HG03575 (cell line): Measurements from ENCODE around the gene B3GLCT.
A peak's percentile ranks its signal among the peaks of the same experiment; 100 is the strongest.
"Not testable (repeated sequence)": the region's sequence is repeated elsewhere in the genome, so short reads cannot be mapped to it uniquely, and the experiment has no call there.

Experiments
- ATAC-seq: cut with Tn5 transposase; IDR thresholded peaks from one replicate; pipeline ENCODE4 v1.9.1; 2021; ENCODE audit not compliant: unreplicated experiment, insufficient number of reproducible peaks, low FRiP score; ENCODE audit errors: extremely low read depth

The B3GLCT gene

DNA sequence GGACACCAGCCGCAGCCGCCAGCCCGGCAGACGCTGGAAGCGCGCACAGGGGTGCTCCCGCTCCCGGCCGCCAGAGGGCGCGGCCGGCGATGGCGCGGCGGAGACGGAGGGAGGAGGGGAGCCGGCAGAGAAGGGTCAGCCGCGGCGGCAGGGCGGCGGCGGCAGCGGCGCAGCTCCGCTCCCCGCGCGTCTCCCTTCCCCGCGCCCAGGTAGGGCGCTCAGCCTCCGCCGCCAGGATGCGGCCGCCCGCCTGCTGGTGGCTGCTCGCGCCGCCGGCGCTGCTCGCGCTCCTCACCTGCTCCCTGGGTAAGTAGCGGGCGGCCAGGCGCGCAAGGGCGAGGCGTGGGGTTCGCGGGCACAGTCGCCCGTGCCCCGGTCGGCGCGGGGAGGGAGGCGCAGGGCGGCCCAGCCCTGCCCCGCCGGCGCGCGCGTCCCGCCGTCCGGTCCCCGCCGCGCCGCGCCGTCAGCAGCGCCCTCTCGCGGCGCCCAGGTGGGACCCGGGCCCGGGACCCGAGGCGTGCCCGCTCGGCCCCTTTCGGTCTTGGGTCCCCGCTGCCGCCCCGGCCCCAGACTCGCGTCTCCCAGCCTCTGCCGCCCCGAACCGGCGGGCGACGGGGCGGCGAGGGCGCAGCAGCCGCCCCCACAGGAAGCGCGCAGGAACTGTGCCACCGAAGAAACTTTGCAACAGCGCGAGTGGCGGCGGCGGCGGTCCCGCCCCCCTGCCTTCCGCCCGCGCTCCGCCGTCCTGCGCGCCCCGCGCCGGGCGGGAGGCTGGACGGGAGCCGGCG, at the start of gene B3GLCT:
TSS of gene B3GLCT (plus strand) at position 127 of the 788 bp plus-strand sequence. CDS start at position 237, 110 bp downstream.
- ATAC-seq, result no peak

DNA sequence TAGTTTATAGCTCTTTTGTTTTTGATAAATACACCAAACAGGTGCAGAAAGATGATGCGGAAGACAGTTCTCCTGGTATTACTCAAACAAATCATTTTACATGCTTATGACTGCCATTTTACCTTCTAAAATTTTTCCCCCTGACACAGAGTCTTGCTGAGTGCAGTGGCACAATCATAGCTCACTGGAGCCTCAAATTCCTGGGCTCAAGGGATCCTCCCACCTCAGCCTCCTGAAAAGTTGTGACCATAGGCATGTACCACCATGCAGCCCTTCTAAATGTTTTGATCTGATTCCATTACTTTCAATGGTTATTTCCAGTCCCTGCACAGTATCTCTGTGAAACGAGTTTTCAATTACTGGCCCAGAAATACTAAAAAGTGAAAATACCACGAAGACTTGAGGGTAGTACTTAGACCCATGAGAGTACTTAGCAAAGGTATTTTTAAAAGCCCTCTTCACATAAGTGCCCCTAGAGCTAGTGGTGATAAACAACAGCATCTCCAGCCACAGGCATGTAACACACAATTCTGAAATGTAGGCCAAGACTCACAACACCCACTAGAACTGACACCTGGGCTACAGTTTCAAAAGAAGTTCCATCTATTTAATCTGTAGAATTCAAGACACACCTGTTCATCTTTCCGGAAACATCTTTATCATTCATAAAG, 49.3 kb upstream of the B3GLCT start:
- no peak for ATAC-seq

DNA sequence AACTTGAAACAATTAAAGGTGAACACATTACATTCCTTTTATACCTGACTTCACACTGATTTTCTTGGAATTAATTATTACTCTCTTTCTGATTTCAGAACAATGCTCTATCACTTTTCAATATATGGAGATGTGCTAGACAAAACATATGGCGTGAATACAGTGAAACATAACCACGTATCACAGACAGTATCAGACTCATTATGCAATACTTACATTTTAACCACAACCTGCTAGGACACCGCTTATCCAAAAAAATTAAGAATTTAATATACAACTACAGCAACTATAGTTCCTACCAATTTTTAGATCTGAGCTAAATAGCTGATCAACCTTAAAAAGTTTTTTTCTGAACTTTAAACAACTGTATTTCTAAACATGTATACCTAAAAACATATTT, 47.9 kb upstream of the B3GLCT start:
- no peak for ATAC-seq

DNA sequence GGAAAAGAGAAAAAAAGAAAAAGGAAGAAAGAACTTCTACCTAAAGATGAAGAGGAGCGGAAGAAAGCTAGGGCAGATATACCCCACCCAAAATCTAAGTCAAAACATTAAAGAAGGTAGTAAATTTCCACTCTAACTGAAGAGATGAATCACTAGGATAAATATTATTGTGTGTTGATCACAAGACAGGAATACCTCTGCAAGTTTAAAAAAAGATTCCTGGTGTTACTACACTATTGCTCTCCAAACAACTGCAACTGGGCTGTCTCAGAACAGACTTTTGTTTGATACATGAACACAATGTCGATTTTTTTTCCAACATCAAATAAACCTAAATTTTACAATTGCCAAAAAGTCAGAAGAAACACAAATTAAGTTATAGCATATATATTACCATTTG, 44.8 kb upstream of the B3GLCT start:
- no peak for ATAC-seq

DNA sequence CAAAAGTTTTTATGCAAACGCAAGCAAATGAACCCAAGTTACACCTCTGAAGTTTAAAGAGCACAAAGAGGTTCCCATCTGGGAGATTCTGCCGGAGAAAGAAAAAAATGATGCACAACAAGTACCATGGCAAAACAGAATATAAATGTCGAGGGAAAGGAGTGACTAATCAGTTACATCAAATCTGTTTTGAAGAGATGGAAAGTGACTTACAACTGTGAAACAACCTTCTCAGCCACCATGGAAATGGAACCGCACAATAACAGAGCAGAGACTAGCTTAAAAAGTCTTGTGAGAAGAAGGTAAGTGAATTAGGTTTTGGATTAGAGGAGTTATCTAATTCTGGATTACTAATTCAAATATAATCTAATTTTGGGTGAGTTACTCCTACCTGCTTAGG, 40.5 kb upstream of the B3GLCT start:
- no peak for ATAC-seq

DNA sequence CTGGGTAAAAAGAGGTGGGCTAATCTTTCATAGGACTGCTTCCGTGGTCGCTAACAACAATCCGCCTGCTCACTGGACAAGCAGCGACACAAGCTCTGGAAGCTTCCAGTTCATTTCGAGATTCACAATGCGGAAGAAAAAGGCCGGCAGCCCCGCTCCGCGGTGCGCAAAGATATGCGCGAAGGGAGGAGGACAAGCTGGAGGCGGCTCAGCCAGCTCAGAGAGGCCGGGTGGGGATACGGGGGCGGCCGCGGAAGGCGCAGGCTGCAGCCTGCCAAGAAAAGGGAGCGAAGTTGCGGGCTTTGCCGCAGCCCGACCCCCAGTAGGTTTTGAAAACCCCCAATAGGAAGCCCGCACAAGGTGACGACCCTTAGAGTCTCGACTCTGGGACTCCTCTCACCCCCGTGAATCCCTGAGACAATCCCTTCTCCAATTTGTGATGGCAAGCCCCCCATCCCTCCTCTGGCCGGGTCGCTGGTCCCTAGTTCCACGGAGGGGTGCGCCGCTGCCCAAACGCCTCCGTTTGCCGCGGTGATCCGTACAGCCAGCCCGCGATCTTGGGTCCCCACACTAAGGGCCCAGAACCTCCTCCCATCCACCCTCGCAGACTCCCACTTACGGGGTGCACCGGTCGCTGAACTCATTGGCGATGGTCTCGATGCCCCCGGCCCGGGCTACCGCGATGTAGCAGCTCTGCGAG, 38.8 kb upstream of the B3GLCT start:
- no peak for ATAC-seq

DNA sequence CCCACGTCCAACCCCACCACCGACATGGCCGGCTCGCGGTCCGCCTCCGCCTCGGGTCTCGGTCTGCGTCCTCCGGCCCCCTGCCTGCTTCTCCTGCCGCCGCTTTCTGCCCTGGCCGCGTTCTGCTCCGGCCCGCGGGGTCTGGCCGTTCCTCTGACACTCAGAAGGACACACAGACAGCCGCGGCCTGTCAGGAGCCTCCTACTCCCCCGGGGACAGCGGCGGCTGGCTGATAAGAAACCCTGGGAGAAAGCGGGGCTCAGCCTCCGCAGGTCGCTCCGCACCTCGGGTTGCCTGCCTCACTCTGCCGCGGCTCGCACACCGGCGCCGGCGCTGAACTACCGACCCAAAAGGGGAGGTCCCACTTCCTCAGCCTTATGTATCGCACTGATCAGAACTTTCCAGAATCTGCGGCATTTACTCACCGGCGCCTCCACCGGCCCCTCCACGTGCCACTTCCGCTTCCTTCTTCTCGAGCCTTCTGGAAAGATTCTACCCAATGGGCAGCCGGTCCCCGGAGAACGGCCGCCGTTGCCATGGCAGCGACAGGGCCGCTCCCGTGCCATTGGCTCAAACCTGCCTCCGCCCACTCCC, 38.1 kb upstream of the B3GLCT start, which contains the start of gene HSPH1:
TSS of gene HSPH1 (minus strand) at position 348 of the 594 bp plus-strand sequence. CDS start at position 26, 322 bp downstream.
- peak; percentile 49 for ATAC-seq

DNA sequence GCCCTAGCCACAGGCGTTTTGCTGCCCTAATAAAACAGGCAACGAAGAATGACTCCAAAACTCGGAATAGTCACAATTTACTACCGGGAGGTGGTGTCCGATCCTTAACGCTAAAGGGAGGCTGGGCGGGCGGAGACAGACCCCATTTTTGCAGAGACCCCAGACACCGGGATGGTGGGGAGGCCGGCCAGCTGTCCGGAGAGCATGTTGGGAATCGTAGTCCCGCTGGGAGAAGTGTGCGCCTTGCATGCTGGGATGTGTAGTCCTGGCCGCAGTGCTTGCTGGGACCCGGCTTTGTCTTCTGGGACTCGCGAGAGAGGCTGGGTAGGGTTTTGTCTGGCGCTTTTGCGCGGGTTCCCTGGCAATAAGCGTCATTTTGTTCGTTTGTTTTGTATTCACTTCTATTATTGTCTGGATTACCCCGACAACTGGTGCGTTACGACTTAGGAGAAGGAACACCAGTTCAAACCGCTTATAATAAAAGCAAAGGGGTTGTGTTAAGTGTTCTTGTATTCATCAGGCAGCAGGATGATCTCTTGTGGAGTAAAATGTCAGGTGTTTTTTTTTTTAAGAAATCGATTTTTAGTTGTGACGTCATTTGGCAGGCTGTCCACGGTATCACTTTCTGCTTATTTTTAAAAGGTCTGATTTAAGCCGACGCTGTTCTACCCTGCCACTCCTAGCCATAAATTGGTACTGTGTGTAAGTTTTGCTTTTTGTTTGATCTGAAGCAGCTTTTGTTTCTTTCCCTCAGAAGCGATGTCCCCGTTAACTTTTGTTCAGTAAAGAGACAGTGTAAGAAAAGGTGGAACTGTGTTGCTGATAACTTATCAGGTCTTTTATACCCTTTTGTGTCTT, 37.4 kb upstream of the B3GLCT start:
- ATAC-seq, result peak; percentile 58

DNA sequence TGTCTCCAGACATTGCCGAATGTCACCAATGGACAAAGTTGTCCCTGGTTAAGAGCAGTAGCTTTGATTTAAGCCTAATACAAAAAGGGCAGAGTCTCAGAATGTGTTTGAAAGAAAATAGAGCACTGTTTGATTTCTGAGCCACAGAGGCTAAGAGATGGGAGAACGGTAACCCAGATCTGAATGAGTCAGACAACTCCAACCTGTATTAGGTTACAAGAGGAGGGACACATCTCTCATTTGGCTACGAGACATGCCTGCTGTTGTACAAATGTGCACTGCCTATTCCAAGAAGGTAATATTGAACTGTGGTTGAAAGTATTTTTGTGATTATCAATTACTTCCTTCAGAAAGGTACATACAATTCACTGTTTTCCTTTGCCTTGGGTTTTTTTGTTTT, 33.2 kb upstream of the B3GLCT start:
- ATAC-seq, result no peak

DNA sequence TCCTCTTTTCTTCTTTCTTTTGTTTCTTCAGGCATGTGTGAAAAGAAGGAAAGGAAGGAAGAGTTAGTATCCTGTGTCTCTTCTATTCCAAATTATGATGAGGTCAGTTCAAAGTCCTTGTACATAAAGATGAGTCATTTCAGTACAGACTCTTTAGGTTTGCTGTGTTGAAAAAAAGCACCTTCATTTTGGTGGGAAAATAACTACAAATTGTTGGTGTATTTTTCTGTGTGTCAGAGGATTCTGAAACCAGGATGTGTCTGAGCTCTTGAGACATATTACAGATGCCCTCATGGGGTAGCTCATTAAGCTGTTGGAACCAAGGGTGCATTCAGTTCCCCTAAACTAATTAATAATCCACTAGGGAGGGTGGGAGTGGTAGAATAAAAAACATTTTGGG, 32.3 kb upstream of the B3GLCT start:
- ATAC-seq, result no peak

DNA sequence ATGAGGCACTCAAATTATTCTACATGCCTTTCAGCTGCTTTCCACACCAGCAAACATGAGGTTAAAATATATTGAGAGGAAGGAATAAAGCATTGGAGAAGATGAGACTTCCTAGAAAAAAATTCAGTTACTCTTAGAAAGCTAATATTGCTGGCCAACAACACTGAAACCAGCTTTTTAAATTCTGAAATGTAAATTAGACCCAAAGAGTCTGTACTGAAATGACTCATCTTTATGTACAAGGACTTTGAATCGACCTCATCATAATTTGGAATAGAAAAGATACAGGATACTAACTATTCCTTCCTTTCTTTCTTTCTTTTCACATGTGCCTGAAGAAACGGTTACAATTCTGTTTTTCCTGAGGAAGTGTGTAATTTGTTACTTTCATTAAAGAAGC, 31.6 kb upstream of the B3GLCT start:
- ATAC-seq, result no peak

DNA sequence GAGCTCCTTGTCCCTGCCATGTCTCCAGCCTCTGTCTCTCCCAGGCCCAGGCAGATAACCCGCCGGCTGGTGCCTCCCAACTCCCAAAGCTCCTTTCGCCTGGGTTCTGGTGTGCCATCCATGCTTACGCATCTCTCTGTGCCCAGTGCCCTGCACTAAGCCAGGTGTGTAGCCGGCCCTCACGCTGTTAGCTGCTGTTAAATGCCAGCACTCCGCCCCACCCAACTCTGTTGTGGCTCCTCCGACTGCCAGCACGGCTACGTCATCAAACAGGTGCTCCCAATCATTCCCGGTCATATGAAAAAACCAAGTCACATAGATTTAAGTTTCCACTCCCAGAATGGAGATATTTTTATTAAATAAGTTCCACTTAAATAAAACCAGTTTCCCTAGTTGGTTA, 31.0 kb upstream of the B3GLCT start:
- no peak for ATAC-seq

DNA sequence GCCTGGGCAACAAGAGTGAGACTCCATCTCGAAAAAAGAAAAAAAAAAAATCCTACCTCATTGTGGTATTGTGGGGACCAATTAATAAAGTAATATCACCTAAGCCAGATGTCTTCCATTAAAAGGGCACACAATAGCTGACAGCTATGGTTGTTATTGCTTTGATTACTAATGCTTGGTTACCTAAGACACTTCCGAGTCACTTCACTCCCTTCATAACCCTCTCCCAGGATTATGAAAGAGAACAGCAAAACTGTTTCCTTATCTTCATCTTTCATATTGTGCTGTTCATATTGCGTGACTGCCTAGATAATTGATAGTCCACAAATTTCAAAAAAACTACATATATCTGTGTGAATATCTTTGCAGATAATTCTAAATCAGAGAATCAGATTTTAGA, 27.8 kb upstream of the B3GLCT start:
- no peak for ATAC-seq

DNA sequence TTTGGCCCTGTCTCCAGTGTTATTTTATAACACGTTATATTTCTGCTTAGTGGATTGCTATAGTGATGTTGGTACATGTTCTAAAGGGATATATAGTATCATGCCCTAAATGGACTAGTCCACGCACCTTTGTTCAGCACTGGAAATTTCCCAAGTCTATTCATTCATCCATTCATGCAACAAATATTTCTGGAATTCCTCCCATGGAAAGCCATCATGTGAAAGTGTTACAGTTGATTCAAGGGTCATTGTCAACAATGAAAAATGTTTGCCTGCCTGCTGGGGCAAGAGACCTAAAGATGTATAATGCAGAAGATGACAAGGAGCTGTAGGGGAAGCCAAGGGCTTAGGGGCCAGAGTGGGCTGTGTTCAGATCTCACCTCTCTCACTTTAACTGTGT, 27.2 kb upstream of the B3GLCT start:
- no peak for ATAC-seq

DNA sequence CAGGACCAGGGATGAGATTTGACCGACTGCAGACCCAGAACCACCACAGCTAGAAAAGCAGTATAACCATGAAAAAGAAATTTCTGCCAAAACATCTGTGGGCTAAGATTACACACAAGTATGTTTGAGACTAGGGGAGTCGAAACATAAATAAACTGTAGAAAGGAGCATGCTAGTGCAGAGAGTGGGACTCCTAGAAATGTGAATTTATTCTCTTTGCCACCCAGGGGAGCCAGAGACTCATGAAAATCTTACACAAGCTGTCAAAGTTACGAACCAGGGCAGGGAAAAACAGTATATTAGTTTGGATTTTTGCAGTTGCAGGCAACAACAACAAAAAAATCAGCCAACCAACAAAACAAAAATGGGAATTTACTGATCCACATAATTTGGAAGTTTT, 25.8 kb upstream of the B3GLCT start:
- ATAC-seq, result no peak

DNA sequence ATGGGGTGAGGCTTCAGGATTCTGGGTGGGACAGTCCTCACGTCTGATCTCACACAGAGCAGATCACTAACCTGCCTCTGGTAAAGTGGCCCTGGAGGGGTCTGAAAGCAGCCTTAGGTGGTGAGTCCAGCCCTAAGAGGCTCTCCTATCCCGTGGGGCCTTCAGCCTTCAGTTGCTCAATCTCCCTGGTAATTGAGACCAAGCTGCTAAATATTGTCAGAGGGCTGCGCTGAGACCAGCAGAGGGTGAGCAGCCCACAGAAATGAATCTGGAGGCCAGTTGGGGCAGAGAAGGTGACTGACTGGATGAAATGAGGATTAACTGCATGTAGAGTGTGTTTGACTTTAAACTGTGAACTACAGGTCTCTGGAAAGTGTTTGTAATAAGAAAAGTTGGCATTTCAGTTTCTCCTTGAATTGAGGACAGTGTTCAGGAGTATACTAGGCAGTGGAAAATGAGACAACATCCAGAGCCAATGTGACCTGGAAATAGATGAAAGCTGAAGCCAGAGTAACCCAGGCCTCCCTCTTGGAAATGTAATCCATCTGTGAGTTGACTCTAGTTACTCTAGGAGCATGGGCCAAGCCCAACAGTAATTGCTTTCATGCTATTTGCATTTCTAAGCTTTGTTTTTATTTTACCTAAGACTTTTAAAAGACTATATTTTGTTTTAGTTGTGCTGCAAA, 23.8 kb upstream of the B3GLCT start:
- ATAC-seq, result no peak

DNA sequence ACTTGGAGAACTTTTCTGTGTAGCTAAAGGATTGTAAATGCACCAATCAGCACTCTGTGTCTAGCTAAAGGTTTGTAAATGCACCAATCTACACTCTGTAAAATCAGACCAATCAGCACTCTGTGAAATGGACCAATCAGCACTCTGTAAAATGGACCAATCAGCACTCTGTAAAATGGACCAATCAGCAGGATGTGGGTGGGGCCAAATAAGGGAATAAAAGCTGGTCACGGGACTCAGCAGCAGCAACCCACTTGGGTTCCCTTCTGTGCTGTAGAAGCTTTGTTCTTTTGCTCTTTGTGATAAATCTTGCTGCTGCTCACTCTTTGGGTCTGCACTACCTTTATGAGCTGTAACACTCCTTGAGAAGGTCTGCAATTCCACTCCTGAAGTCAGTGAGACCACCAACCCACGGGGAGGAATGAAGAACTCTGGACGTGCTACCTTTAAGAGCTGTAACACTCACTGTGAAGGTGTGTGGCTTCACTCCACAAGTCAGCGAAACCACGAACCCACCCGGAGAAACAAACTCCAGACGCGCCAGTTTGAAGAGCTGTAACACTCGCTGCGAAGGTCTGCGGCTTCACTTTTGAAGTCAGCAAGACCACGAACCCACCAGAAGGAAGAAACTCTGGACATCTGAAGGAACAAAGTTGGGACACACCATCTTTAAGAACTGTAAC, 21.8 kb upstream of the B3GLCT start:
- ATAC-seq, result not testable (repeated sequence)

DNA sequence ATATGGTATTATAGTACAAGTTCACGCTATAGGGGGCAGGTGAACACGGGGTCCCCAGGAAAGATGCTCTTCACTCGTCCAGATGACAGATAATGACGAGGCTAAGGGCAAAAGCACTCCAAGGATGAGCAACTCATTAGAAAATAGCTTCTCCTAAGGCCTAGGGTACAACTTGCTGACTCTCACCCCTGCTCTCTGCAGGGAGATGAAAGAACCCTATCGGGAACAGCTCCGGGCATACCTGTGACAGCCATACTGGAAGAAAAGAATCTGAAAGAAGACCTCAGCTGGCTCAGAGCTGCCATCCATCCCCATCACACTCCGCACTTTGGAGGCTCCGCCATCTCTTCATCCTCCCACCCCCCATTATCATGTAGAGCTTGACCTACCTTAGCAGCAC, 20.5 kb upstream of the B3GLCT start:
- no peak for ATAC-seq
